ENCODE data around the gene ZMYND8.

ZMYND8 gene

DNA sequence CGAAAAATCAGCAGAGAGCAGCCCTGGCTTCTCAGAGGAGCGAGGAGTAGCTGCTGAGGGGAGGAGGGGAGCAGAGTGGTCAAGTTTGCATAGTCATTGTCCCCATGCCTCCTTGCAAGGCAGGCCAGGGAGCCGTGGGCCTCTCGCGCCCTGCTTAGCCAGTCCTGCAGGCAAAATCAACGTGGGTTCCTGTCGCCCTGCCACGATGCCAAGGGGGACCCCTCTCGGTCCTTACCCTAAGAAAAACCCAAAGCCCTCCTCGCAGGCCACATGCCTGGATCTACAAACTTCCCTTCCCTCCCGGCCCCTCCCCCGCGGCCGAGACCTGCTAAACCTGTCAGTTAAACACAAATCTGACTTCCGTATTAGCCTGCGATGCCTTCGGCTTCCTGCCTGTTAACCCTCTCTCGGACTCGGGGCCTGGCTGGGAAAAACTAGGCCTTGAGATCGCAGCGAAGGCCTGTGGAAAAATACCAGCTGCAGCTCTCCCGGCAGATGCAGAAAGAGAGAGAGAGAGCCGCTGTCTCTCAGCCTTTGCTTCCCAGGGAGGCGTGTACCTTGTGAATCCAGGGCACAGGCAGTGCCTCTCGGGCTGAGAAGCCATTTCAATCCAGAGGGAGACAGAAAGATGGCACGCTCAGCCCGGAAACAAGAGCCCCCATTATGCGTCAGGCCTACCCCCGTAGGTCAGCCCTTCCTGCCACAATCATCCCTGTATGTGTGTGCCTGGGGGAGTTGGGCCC, 968 bp upstream of the ZMYND8 start:
- no peaks in the 10 kb centered on the region for H3K9me3 ChIP-seq (ENCODE audit: low read length)
- peaks cover 23% of the 10 kb centered on the region; the same call in 1 of the 2 replicates for H3K36me3 ChIP-seq (ENCODE audit: insufficient read depth, low read length)
- no peaks in the 10 kb centered on the region for H4K20me1 ChIP-seq (ENCODE audit: insufficient read depth, low read length)
- H3K4me1 ChIP-seq (ENCODE audit: insufficient read depth, low read length, severe bottlenecking) = peaks cover 75% of the 10 kb centered on the region
- H3K27ac ChIP-seq (ENCODE audit: low read depth, low read length, poor library complexity, severe bottlenecking) = peak overlapping the region; percentile 100
- H3K4me3 ChIP-seq (ENCODE audit: low read depth, low read length, poor library complexity, severe bottlenecking) = peak overlapping the region; percentile 87
- TF ChIP-seq, protein P1, sequence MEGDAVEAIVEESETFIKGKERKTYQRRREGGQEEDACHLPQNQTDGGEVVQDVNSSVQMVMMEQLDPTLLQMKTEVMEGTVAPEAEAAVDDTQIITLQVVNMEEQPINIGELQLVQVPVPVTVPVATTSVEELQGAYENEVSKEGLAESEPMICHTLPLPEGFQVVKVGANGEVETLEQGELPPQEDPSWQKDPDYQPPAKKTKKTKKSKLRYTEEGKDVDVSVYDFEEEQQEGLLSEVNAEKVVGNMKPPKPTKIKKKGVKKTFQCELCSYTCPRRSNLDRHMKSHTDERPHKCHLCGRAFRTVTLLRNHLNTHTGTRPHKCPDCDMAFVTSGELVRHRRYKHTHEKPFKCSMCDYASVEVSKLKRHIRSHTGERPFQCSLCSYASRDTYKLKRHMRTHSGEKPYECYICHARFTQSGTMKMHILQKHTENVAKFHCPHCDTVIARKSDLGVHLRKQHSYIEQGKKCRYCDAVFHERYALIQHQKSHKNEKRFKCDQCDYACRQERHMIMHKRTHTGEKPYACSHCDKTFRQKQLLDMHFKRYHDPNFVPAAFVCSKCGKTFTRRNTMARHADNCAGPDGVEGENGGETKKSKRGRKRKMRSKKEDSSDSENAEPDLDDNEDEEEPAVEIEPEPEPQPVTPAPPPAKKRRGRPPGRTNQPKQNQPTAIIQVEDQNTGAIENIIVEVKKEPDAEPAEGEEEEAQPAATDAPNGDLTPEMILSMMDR (IDR thresholded peaks at IDR 0.05; ENCODE audit: low read length) = no peak
- TF ChIP-seq EZH2 (IDR thresholded peaks at IDR 0.05; ENCODE audit: borderline replicate concordance, low read length) = no peak
- no peak overlapping the region for H2AFZ ChIP-seq (ENCODE audit: low read length)
- H3K4me2 ChIP-seq (ENCODE audit: low read length) = peak overlapping the region; percentile 77
- H3K79me2 ChIP-seq (ENCODE audit: insufficient read depth, low read length) = peaks cover 40% of the 10 kb centered on the region
- no peaks in the 10 kb centered on the region for H3F3A ChIP-seq (ENCODE audit: insufficient read depth, low read length)
- H3K27me3 ChIP-seq (ENCODE audit: insufficient read depth, low read length) = no peaks in the 10 kb centered on the region
- H3K9ac ChIP-seq (ENCODE audit: low read length) = peak overlapping the region; percentile 99
- no peaks in the 10 kb centered on the region for H3K9me2 ChIP-seq (ENCODE audit: low read depth, low read length)

DNA sequence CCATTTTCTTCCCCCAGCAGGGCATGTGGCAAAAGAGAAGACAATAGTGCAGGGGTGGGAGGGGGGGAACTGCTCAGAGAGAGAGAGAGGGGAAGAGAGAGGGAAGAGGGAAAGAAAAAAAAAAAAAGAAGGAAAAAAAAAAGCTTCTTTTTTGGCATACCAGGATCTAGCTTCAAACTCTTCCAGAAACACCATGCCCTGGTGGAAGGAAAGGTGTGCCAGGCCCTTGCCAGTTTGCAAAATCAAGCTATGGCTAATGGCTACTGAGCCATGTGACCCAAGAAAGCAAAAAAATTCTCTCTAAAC, 326 bp downstream of the ZMYND8 start:
- H3K4me1 ChIP-seq (ENCODE audit: insufficient read depth, low read length, severe bottlenecking) = peaks cover 85% of the 10 kb centered on the region
- TF ChIP-seq EZH2 (IDR thresholded peaks at IDR 0.05; ENCODE audit: borderline replicate concordance, low read length) = no peak
- TF ChIP-seq, protein P1 (IDR thresholded peaks at IDR 0.05; ENCODE audit: low read length) = no peak

DNA sequence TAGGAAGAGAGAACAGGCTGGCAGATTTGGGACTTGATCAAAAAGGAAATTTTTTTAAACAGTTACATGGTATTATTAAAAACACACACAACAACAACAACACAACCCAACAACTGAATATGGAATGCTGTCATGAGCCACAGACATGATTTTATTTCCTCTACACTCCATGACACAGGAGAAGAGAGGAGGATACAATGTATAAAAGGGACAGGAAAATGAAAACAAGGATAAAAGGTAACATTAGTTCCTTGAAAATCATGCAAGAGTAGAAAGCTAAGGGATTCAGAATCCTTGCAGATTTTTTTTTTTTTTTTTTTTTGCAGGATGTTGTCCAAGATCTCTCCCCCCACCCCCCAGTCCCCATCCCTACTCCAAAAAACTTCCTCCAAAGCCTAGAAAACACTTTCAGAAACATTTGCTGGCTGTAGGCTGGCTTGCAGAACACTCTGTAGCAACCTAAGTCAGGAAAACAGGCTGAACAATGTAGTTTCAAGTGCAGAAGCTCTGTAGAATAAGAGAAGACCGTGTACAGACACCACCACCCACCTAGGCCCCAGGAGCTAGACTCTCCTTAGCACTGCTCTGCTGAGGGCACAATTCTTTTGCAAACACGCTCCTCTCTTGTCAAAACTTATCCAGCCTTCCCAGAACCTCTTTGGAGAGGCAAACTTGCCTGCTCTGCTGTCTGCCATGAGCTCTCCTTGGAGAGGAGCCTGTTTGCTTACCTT, 845 bp downstream of the ZMYND8 start:
- Histone ChIP-seq H3K9me3 (ENCODE audit: low read length) (no peaks in the 10 kb centered on the region), H3F3A (ENCODE audit: insufficient read depth, low read length) (no peaks in the 10 kb centered on the region), H3K4me3 (ENCODE audit: low read depth, low read length, poor library complexity, severe bottlenecking) (peak overlapping the region; percentile 87), H2AFZ (ENCODE audit: low read length) (no peak overlapping the region), H3K4me1 (ENCODE audit: insufficient read depth, low read length, severe bottlenecking) (peaks cover 85% of the 10 kb centered on the region), H3K36me3 (ENCODE audit: insufficient read depth, low read length) (peaks cover 34% of the 10 kb centered on the region; the same call in 1 of the 2 replicates), H4K20me1 (ENCODE audit: insufficient read depth, low read length) (no peaks in the 10 kb centered on the region), H3K9ac (ENCODE audit: low read length) (peak overlapping the region; percentile 99), H3K27ac (ENCODE audit: low read depth, low read length, poor library complexity, severe bottlenecking) (peak overlapping the region; percentile 100), H3K27me3 (ENCODE audit: insufficient read depth, low read length) (no peaks in the 10 kb centered on the region), H3K79me2 (ENCODE audit: insufficient read depth, low read length) (peaks cover 58% of the 10 kb centered on the region), H3K9me2 (ENCODE audit: low read depth, low read length) (no peaks in the 10 kb centered on the region), H3K4me2 (ENCODE audit: low read length) (peak overlapping the region; percentile 77)
- TF ChIP-seq, protein P1 (IDR thresholded peaks at IDR 0.05; ENCODE audit: low read length) = no peak
- TF ChIP-seq EZH2 (IDR thresholded peaks at IDR 0.05; ENCODE audit: borderline replicate concordance, low read length) = no peak

More for the DNA sequence above, 326 bp downstream of the ZMYND8 start:
- H3F3A ChIP-seq (ENCODE audit: insufficient read depth, low read length) = no peaks in the 10 kb centered on the region
- H3K9ac ChIP-seq (ENCODE audit: low read length) = peak overlapping the region; percentile 99
- no peaks in the 10 kb centered on the region for H3K27me3 ChIP-seq (ENCODE audit: insufficient read depth, low read length)
- H3K4me3 ChIP-seq (ENCODE audit: low read depth, low read length, poor library complexity, severe bottlenecking) = peak overlapping the region; percentile 87
- H3K4me2 ChIP-seq (ENCODE audit: low read length) = peak overlapping the region; percentile 77
- peak overlapping the region; percentile 100 for H3K27ac ChIP-seq (ENCODE audit: low read depth, low read length, poor library complexity, severe bottlenecking)
- peaks cover 28% of the 10 kb centered on the region; the same call in 1 of the 2 replicates for H3K36me3 ChIP-seq (ENCODE audit: insufficient read depth, low read length)
- no peak overlapping the region for H2AFZ ChIP-seq (ENCODE audit: low read length)
- no peaks in the 10 kb centered on the region for H3K9me3 ChIP-seq (ENCODE audit: low read length)
- H4K20me1 ChIP-seq (ENCODE audit: insufficient read depth, low read length) = no peaks in the 10 kb centered on the region
- H3K79me2 ChIP-seq (ENCODE audit: insufficient read depth, low read length) = peaks cover 53% of the 10 kb centered on the region
- no peaks in the 10 kb centered on the region for H3K9me2 ChIP-seq (ENCODE audit: low read depth, low read length)

All from OCI-LY1 (cell line).